HEK293 (cell line): ENCODE measurements around the gene KIF5A.

Experiments
- BCL11B ChIP-seq: fragments of 450-650 bp; formaldehyde crosslinking; IDR thresholded peaks from 2 replicates; pipeline ENCODE4 v1.5.1; 2016; ENCODE audit warnings: low read depth, missing biosample characterization, missing genetic modification characterization
- GLIS1 ChIP-seq: fragments of 450-650 bp; formaldehyde crosslinking; IDR thresholded peaks from 2 replicates; pipeline ENCODE4 v1.5.1; 2016; ENCODE audit warnings: missing biosample characterization, missing genetic modification characterization
- INSM2 ChIP-seq: fragments of 450-650 bp; formaldehyde crosslinking; IDR thresholded peaks from 2 replicates; pipeline ENCODE4 v1.5.1; 2016; ENCODE audit warnings: missing biosample characterization, missing genetic modification characterization
- KLF1 ChIP-seq: fragments of 450-650 bp; formaldehyde crosslinking; IDR thresholded peaks from 2 replicates; pipeline ENCODE4 v1.5.1; 2016; ENCODE audit warnings: missing biosample characterization, missing genetic modification characterization
- SP7 ChIP-seq: fragments of 450-650 bp; formaldehyde crosslinking; IDR thresholded peaks from 2 replicates; pipeline ENCODE4 v1.5.1; 2016; ENCODE audit warnings: missing biosample characterization, missing genetic modification characterization
- TSHZ1 ChIP-seq: fragments of 450-650 bp; formaldehyde crosslinking; IDR thresholded peaks from 2 replicates; pipeline ENCODE4 v1.5.1; 2016; ENCODE audit warnings: missing biosample characterization, missing genetic modification characterization, borderline replicate concordance
- ZNF10 ChIP-seq: fragments of 450-650 bp; formaldehyde crosslinking; IDR thresholded peaks from 2 replicates; pipeline ENCODE4 v1.5.1; 2017; ENCODE audit warnings: missing biosample characterization, missing genetic modification characterization
- ZNF114 ChIP-seq: fragments of 450-650 bp; formaldehyde crosslinking; IDR thresholded peaks from 2 replicates; pipeline ENCODE4 v1.5.0; 2017; ENCODE audit warnings: missing biosample characterization, missing genetic modification characterization
- ZNF121 ChIP-seq: fragments of 450-650 bp; formaldehyde crosslinking; IDR thresholded peaks from 2 replicates; pipeline ENCODE4 v1.5.1; 2016; ENCODE audit warnings: missing biosample characterization, missing genetic modification characterization
- ZNF184 ChIP-seq: fragments of 450-650 bp; IDR thresholded peaks from 2 replicates; pipeline ENCODE4 v1.5.1; 2018; ENCODE audit warnings: missing biosample characterization, mild to moderate bottlenecking, missing genetic modification characterization
- ZNF2 ChIP-seq: fragments of 450-650 bp; formaldehyde crosslinking; IDR thresholded peaks from 2 replicates; pipeline ENCODE4 v1.5.1; 2016; ENCODE audit warnings: missing biosample characterization, missing genetic modification characterization
- ZNF202 ChIP-seq: fragments of 450-650 bp; formaldehyde crosslinking; IDR thresholded peaks from 2 replicates; pipeline ENCODE4 v1.5.1; 2016; ENCODE audit warnings: missing biosample characterization, missing genetic modification characterization, borderline replicate concordance
- ZNF214 ChIP-seq: fragments of 450-650 bp; formaldehyde crosslinking; IDR thresholded peaks from 2 replicates; pipeline ENCODE4 v1.5.1; 2017; ENCODE audit warnings: missing biosample characterization, mild to moderate bottlenecking, missing genetic modification characterization, borderline replicate concordance
- ZNF274 ChIP-seq, 2 experiments: fragments of 200-500 bp in 1 of 2; fragments of 450-650 bp in 1 of 2; sonication (Bioruptor generic) in 1 of 2; formaldehyde crosslinking in 1 of 2; IDR thresholded peaks; 2 replicates each; pipeline versions ENCODE4 v1.5.1 to v1.6.1; 2014 to 2016; ENCODE audit warnings: borderline replicate concordance in 1 of 2, inconsistent platforms in 1 of 2, low read length in 1 of 2, missing biosample characterization in 1 of 2, missing genetic modification characterization in 1 of 2
- ZNF433 ChIP-seq: fragments of 450-650 bp; formaldehyde crosslinking; IDR thresholded peaks from 2 replicates; pipeline ENCODE4 v1.5.1; 2016; ENCODE audit warnings: missing biosample characterization, missing genetic modification characterization, low read depth
- ZNF449 ChIP-seq: fragments of 450-650 bp; formaldehyde crosslinking; IDR thresholded peaks from 2 replicates; pipeline ENCODE4 v1.5.1; 2017; ENCODE audit warnings: missing biosample characterization, mild to moderate bottlenecking, missing genetic modification characterization, moderate library complexity
- ZNF521 ChIP-seq: fragments of 450-650 bp; formaldehyde crosslinking; IDR thresholded peaks from 2 replicates; pipeline ENCODE4 v1.5.1; 2017; ENCODE audit warnings: missing biosample characterization, mild to moderate bottlenecking, missing genetic modification characterization
- ZNF560 ChIP-seq: fragments of 450-650 bp; formaldehyde crosslinking; IDR thresholded peaks from 2 replicates; pipeline ENCODE4 v1.5.1; 2017; ENCODE audit warnings: missing biosample characterization, missing genetic modification characterization, borderline replicate concordance
- ZNF571 ChIP-seq: fragments of 450-650 bp; formaldehyde crosslinking; IDR thresholded peaks from 2 replicates; pipeline ENCODE4 v1.5.0; 2017; ENCODE audit warnings: missing biosample characterization, missing genetic modification characterization
- ZNF777 ChIP-seq: fragments of 450-650 bp; formaldehyde crosslinking; IDR thresholded peaks from 2 replicates; pipeline ENCODE4 v1.5.1; 2017; ENCODE audit warnings: missing biosample characterization, missing genetic modification characterization, borderline replicate concordance
- ZSCAN18 ChIP-seq: fragments of 450-650 bp; formaldehyde crosslinking; IDR thresholded peaks from 2 replicates; pipeline ENCODE4 v1.5.1; 2016; ENCODE audit warnings: missing biosample characterization, missing genetic modification characterization
- TF ChIP-seq, protein P1 (sequence below): fragments of 450-650 bp; formaldehyde crosslinking; IDR thresholded peaks from 2 replicates; pipeline ENCODE4 v1.5.1; 2017; ENCODE audit warnings: missing biosample characterization, missing genetic modification characterization
- TF ChIP-seq, protein P2 (sequence below): fragments of 450-650 bp; formaldehyde crosslinking; IDR thresholded peaks from 2 replicates; pipeline ENCODE4 v1.5.1; 2016; ENCODE audit warnings: missing biosample characterization, missing genetic modification characterization
- TF ChIP-seq, protein P3 (sequence below): fragments of 450-650 bp; formaldehyde crosslinking; IDR thresholded peaks from 2 replicates; pipeline ENCODE4 v1.5.1; 2016; ENCODE audit warnings: missing biosample characterization, missing genetic modification characterization

Gene KIF5A

DNA sequence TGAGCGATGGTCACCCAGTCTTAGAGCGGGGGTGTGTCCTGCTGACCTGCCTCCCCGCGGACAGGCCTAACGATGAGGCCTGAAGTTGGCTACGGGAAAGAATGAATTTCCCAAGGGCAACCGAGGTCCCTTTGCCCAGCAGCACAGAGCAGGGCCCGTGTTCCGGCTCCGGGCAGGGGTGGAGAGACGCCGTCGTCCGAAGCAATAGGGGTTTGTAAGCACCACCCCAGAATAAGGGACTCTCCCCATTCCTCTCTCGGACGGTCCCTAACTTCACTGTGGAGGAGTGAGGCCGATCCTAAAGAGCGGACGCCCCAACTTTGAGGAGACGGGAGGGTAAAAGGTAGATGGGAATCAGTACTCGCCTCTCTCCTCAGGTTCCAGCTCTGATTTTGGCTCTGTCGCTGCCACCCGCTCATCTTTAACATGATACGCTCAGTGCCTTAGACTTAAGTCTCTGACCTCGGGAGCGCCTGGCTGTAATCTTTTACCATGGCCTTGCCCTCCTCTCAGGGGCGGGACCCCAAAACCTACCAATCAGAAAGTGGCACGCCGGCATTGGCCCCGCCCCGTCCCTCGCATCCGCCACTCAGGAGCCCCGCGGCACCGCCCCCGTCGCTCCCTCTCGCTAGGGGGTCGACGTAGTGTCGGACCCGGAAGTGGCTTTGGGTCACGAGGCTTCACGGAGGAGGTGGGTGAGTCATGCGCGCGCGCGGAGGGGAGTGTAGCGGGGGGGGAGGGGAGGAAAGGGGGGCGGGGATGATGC, 29.6 kb upstream of the KIF5A start, which contains the start of gene DDIT3 (continued):
- TF ChIP-seq BCL11B (tag by site-specific recombination) (peak; percentile 78; the same call in 1 of the 2 replicates), ZNF214 (tag by site-specific recombination) (no peak), ZSCAN18 (tag by site-specific recombination) (0 out of 2 replicates have a peak, but pooled peaks have one; percentile 33), ZNF121 (tag by site-specific recombination) (peak; percentile 30; the same call in 1 of the 2 replicates), ZNF571 (tag by site-specific recombination) (no peak), ZNF202 (tag by site-specific recombination) (no peak), ZNF449 (no peak), ZNF114 (no peak), ZNF10 (tag by site-specific recombination) (no peak), ZNF274 (IDR thresholded peaks at IDR 0.05; ENCODE audit: low read length) (no peak), ZNF274 (tag by site-specific recombination; IDR thresholded peaks at IDR 0.05; ENCODE audit: borderline replicate concordance) (no peak), GLIS1 (tag by site-specific recombination) (peak; percentile 98), SP7 (tag by site-specific recombination) (peak; percentile 39; the same call in 1 of the 2 replicates), ZNF184 (tag by site-specific recombination) (peak; percentile 36; the same call in 1 of the 2 replicates), ZNF2 (tag by site-specific recombination) (peak; percentile 88), TSHZ1 (tag by site-specific recombination) (no peak), ZNF777 (tag by site-specific recombination) (no peak), KLF1 (tag by site-specific recombination) (peak; percentile 46), ZNF521 (no peak), INSM2 (tag by site-specific recombination) (0 out of 2 replicates have a peak, but pooled peaks have one; percentile 43), ZNF433 (tag by site-specific recombination) (no peak), ZNF560 (tag by site-specific recombination) (no peak)
- TF ChIP-seq, protein P1, sequence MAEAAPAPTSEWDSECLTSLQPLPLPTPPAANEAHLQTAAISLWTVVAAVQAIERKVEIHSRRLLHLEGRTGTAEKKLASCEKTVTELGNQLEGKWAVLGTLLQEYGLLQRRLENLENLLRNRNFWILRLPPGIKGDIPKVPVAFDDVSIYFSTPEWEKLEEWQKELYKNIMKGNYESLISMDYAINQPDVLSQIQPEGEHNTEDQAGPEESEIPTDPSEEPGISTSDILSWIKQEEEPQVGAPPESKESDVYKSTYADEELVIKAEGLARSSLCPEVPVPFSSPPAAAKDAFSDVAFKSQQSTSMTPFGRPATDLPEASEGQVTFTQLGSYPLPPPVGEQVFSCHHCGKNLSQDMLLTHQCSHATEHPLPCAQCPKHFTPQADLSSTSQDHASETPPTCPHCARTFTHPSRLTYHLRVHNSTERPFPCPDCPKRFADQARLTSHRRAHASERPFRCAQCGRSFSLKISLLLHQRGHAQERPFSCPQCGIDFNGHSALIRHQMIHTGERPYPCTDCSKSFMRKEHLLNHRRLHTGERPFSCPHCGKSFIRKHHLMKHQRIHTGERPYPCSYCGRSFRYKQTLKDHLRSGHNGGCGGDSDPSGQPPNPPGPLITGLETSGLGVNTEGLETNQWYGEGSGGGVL (tag by site-specific recombination) = peak; percentile 91
- TF ChIP-seq, protein P2, sequence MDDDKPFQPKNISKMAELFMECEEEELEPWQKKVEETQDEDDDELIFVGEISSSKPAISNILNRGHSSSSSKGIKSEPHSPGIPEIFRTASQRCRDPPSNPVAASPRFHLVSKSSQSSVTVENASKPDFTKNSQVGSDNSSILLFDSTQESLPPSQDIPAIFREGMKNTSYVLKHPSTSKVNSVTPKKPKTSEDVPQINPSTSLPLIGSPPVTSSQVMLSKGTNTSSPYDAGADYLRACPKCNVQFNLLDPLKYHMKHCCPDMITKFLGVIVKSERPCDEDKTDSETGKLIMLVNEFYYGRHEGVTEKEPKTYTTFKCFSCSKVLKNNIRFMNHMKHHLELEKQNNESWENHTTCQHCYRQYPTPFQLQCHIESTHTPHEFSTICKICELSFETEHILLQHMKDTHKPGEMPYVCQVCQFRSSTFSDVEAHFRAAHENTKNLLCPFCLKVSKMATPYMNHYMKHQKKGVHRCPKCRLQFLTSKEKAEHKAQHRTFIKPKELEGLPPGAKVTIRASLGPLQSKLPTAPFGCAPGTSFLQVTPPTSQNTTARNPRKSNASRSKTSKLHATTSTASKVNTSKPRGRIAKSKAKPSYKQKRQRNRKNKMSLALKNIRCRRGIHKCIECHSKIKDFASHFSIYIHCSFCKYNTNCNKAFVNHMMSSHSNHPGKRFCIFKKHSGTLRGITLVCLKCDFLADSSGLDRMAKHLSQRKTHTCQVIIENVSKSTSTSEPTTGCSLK (tag by site-specific recombination) = no peak
- TF ChIP-seq, protein P3, sequence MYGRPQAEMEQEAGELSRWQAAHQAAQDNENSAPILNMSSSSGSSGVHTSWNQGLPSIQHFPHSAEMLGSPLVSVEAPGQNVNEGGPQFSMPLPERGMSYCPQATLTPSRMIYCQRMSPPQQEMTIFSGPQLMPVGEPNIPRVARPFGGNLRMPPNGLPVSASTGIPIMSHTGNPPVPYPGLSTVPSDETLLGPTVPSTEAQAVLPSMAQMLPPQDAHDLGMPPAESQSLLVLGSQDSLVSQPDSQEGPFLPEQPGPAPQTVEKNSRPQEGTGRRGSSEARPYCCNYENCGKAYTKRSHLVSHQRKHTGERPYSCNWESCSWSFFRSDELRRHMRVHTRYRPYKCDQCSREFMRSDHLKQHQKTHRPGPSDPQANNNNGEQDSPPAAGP = peak; percentile 21
